HG03060 (cell line): ENCODE measurements around the gene STARD3.
"Not testable (repeated sequence)": the region's sequence is repeated elsewhere in the genome, so short reads cannot be mapped to it uniquely, and the experiment has no call there.

Source experiments
- ATAC-seq: cut with Tn5 transposase; IDR thresholded peaks from one replicate; pipeline ENCODE4 v1.9.1; 2021; ENCODE audit warnings: low read depth, moderate number of reproducible peaks; ENCODE audit not compliant: unreplicated experiment

STARD3 gene

DNA sequence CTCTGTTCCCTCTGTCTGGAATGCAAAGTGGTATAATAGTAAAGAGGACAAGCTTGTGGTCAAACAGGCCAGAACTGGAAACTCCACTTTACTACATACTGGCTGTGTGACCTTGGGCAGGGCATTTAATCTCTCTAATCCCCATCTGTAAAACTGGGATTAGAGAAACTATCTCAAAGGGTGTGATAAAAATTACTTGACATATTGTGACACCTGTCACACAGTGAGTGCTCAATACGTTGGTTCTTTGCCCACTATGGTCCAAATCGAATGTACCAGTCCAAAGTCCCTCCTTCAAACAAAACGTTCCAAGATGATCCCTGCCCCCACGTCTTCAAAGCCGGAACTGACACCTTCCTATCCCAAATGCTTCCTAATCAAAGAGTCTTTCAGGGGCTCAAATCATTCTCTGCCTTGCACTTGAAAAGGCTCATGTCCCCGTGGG is 50.2 kb downstream of the STARD3 start:
- no peak for ATAC-seq

GRCh38 chr17:39687546-39688474 is 50.9 kb downstream of the STARD3 start, which contains the start of gene PGAP3:
TSS of gene PGAP3 (minus strand) at chr17:39688057. CDS start at chr17:39688014, 43 bp downstream.
- peak; percentile 72 for ATAC-seq

DNA sequence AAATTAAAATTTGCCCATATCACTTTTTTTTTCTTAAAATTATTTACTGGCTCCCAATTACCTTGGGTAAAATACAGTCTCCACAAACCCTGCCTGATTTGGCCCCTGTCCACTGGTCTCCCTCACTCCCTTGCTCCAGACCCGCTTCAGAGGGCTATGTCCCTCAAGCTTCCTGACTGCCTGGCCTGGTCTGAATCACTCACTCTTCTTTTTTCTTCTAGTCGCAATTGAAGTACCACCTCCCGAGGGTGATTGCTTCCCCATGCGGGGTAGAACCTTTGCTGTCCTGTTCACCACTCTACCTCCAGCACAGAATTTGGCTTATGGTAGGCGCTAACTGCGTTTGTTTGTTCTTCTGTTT is 51.5 kb downstream of the STARD3 start:
- ATAC-seq, result no peak

DNA sequence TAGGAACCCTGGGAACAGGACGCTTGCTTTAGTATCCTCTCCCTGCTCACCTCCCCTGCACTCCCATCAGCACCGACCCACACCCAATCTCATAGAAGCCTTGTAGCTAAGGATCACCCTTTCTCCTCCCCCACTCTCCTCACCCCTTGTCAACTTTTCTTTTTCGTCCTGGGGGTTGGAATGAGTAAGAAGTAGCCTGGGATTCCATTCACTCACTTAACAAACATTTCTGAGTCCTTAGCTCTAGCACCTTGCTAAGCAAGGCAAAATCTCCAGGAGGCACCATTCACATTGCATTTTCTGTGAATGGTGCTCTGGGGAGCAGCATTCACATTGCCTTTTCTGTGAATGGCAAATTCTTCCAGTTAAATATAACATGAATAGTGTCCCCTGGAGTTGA is 52.0 kb downstream of the STARD3 start:
- ATAC-seq, result no peak

DNA sequence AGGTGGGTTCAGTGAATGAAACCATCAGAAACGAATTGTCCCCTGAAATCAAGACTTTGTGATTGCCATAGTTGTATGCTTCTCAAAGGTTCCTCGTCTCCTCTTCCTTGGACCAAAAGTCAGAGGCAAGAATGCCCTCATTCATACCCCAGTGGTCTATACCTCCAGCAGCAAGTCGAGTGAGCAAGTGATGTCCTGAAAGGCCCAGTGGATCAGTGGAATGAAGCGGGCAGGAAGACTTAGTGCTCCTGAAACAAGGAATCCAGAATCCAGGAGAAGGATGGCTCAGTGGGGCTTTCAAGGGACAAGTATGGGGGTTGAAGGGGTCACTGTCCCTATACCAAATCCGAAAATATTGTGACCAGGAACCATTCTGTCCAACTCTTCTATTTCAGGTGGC is 57.6 kb downstream of the STARD3 start:
- ATAC-seq, result no peak

DNA sequence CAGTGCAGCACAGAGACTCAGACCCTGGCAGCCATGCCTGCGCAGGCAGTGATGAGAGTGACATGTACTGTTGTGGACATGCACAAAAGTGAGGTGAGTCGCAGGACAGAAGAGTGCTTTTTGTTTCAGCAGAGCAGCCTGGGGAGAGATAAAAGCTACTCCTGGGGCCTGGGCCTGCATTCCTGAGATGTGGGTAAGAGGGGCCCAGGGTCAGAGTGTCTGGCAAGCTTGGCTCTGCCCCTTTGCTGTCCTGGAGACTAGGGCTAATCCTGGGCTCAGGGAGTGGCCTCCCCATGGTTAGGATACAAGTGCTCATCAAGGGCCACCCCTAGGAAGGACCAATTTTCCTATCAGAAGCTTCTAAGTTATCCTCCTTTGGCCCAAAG is 58.1 kb downstream of the STARD3 start:
- ATAC-seq, result no peak

GRCh38 chr17:39696731-39697130 is 59.8 kb downstream of the STARD3 start:
- no peak for ATAC-seq

- no peak for ATAC-seq
Observed at GRCh38 chr17:39697961-39698360, 61.0 kb downstream of the STARD3 start.

DNA sequence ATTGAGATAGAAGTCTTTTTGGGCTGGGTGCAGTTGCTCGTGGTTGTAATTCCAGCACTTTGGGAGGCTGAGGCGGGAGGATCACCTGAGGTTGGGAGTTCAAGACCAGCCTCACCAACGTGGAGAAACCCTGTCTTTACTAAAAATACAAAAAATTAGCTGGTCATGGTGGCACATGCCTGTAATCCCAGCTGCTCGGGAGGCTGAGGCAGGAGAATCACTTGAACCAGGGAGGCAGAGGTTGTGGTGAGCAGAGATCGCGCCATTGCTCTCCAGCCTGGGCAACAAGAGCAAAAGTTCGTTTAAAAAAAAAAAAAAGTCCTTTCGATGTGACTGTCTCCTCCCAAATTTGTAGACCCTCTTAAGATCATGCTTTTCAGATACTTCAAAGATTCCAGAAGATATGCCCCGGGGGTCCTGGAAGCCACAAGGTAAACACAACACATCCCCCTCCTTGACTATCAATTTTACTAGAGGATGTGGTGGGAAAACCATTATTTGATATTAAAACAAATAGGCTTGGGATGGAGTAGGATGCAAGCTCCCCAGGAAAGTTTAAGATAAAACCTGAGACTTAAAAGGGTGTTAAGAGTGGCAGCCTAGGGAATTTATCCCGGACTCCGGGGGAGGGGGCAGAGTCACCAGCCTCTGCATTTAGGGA is 62.3 kb downstream of the STARD3 start:
- ATAC-seq, result not testable (repeated sequence)

DNA sequence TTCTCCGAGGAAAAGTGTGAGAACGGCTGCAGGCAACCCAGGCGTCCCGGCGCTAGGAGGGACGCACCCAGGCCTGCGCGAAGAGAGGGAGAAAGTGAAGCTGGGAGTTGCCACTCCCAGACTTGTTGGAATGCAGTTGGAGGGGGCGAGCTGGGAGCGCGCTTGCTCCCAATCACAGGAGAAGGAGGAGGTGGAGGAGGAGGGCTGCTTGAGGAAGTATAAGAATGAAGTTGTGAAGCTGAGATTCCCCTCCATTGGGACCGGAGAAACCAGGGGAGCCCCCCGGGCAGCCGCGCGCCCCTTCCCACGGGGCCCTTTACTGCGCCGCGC is 62.8 kb downstream of the STARD3 start, which contains the start of gene ERBB2:
ERBB2 (plus strand) TSS at position 247 of the 330 bp plus-strand sequence. CDS start 175 bp downstream, outside the sequence.
- ATAC-seq, result no peak

GRCh38 chr17:39700148-39700987 is 63.4 kb downstream of the STARD3 start:
- ATAC-seq, result no peak

DNA sequence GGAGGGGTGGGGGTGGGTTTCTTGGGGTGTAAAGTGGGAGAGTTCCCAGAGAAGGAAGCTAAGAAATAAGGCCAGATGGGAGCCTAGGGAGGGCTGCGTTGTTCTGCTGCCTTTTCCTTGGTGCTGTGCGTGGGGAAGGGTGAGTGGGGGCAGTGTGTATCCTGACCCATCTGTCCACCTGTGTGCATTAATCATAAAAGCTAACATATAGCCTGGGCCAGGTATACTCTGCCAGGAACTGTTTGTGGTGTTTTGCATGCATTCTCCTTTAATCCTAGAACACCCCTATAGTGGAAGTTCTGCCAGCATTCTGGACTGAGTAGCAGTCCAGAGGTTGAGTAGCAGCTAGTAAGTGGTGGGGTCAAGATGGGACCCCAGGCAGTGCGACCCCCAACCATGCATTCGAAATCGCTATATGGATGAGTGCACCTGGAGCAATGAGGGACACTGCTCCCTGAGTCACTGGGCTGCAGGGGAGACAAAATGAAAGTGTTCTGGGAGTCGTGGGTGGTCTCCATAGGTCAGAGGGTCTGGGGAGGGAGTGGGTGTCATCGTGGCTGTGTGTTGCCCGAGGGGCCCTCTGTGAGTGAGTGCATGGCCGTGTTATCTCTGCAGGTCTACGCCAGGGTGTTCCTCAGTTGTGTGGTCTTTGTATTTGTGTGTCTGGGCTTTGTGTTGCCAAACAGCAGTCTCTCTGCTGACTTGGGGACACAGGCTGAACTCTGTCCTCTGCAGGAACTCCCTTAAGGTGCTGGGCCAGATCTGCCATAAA is 64.3 kb downstream of the STARD3 start:
- no peak for ATAC-seq

- ATAC-seq, result no peak
Observed at GRCh38 chr17:39701784-39702422, 65.0 kb downstream of the STARD3 start.

DNA sequence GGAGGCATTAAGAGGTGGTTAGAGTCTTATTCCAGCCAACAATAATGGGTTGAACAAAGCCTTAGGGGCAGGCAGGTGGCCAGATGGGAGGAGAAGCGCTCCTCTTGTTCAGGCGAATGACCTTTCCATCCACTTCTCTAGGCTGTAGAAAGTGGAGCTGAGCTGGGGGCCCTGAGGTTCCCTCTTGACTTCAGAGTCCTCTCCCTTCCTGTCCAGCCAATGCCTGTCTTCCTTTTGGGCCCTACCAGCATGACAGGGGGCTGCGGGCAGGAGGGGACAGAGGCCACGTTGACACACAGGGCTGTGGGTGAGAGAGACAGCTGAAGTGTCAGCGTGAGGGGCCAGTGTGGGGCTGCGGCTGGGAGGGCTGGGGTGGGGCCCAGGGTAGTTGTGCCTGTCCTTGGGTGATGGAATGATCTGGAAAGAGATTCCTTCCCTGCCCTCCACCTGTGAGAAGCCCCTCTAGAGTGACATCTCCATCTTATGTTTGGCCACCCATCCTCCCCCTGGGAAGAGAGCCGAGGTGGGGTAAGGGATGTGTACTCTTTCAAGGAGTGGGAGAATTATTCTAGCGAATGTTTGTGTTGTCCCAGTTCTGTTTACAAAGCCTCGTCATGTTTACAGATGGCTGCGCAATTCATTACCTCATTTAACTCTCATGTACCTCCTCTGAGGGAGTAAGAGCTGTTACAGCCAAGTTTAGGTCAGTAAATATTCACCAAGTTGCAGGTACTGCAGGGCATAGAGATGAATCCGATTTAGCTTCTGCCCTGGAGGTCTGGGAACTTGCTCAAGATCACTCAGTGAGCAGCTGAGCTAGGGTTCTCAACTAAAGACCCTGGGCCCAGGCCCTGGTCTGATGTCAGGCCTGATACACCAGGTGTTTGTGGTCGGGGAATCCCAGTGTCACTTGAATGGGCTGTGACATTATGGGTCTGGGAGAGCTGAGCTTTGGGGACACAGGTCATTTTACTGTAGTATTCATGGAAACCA is 66.3 kb downstream of the STARD3 start:
- ATAC-seq, result no peak

DNA sequence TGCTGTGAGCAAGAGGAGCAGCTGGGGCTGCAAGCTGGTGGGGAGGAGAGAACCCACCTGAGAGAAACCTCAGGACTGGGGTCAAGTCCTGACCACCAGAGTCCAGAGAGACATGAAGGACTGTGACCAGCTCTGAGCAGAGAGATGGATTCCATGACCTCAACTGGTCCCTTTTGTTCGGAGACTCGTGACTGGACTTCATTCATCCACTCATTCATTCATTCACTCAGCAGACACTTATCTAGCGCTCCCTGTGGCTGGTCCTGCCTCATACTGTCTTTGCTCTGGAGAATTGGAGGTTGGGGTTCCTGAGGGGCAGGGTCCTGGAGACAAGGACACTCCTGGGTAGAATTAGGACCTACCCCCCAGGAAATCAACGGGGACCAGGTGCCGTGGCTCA is 67.0 kb downstream of the STARD3 start:
- ATAC-seq, result no peak

GRCh38 chr17:39704821-39705551 is 68.0 kb downstream of the STARD3 start:
- no peak for ATAC-seq

DNA sequence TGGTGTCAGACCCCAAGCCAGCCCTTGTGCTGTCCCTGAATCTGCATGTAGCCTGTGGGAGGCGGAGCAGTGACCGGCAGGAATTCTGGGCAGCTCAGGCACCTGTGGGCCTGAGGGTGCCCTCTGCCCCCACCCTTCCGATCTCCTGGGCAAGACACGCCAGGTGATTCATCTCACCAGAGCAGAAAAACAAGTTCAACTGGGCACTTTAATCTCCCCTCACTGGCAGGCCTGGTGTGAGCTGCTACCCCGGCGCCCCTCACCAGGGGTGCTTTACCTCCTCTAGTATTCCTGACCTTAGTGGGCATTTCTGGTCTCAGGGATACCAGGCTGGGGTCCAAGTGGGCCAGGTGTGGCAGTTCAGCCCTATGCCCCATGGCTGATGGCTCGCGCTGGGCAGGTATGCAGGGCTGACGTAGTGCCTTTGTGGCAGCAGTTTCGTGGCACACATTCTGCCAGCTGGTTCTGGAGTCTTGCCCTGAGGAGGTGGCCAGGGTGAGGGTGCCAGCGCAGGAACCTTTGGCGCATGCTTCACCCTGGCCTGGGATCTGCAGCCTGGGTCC is 68.9 kb downstream of the STARD3 start:
- no peak for ATAC-seq
